ENCODE data around the gene CHCHD4.

CHCHD4 gene

GRCh38 chr3:14156201-14156600, 31.5 kb upstream of the CHCHD4 start:
- ChIA-PET CTCF (no interaction called here), POLR2A (ENCODE audit: low non-redundant PET) (interaction anchor here (1.1 kb wide), 1 partner anchor 512 kb away, joined by 11 read pairs; no protein-coding TSS in a partner anchor)
- no peak for DNase-seq (ENCODE audit: low spot score)
- TF ChIP-seq CTCF (conservative IDR thresholded peaks at IDR 0.05; ENCODE audit: low read depth), result no peak
- peak overlapping the region; percentile 75 for H3K27ac ChIP-seq

GRCh38 chr3:14154895-14155440, 30.3 kb upstream of the CHCHD4 start:
- POLR2A ChIA-PET (ENCODE audit: low non-redundant PET), result no interaction called here
- no peak overlapping the region for H3K27ac ChIP-seq
- CTCF ChIA-PET, result no interaction called here
- TF ChIP-seq CTCF (conservative IDR thresholded peaks at IDR 0.05; ENCODE audit: low read depth), result no peak
- no peak for DNase-seq (ENCODE audit: low spot score)

GRCh38 chr3:14154276-14154675, 29.6 kb upstream of the CHCHD4 start:
- no peak overlapping the region for H3K27ac ChIP-seq
- POLR2A ChIA-PET (ENCODE audit: low non-redundant PET), result no interaction called here
- CTCF ChIA-PET, result no interaction called here

GRCh38 chr3:14153663-14154062, 29.0 kb upstream of the CHCHD4 start:
- ChIA-PET POLR2A (ENCODE audit: low non-redundant PET) (no interaction called here), CTCF (no interaction called here)
- DNase-seq (ENCODE audit: low spot score), result no peak
- TF ChIP-seq CTCF (conservative IDR thresholded peaks at IDR 0.05; ENCODE audit: low read depth), result no peak
- H3K27ac ChIP-seq, result no peak overlapping the region

More at GRCh38 chr3:14154276-14154675, 29.6 kb upstream of the CHCHD4 start:
- no peak for DNase-seq (ENCODE audit: low spot score)
- TF ChIP-seq CTCF (conservative IDR thresholded peaks at IDR 0.05; ENCODE audit: low read depth), result no peak

- H3K27ac ChIP-seq, result peak overlapping the region; percentile 35; the same call in 1 of the 2 replicates
- DNase-seq (ENCODE audit: low spot score), result no peak
- TF ChIP-seq CTCF (conservative IDR thresholded peaks at IDR 0.05; ENCODE audit: low read depth), result no peak
- ChIA-PET CTCF (interaction anchor here (0.6 kb wide), 2 partner anchors 54 to 1142 kb away, joined by 3 to 4 read pairs; no protein-coding TSS in a partner anchor), POLR2A (ENCODE audit: low non-redundant PET) (no interaction called here)
Observed at GRCh38 chr3:14152963-14153355, 28.3 kb upstream of the CHCHD4 start.

- ChIA-PET POLR2A (ENCODE audit: low non-redundant PET) (no interaction called here), CTCF (interaction anchor here (0.6 kb wide), 2 partner anchors 55 to 1142 kb away, joined by 3 to 4 read pairs; no protein-coding TSS in a partner anchor)
- peak overlapping the region; percentile 35 for H3K27ac ChIP-seq
- no peak for DNase-seq (ENCODE audit: low spot score)
- no peak; the same call in 1 of the 2 replicates for TF ChIP-seq CTCF (conservative IDR thresholded peaks at IDR 0.05; ENCODE audit: low read depth)
Observed at GRCh38 chr3:14152233-14152962, 27.7 kb upstream of the CHCHD4 start.
